H1 (cell line): ENCODE data around the gene DNAJC28. TPM values are rescaled to one million over a fixed set of nuclear protein-coding genes. Genes with fewer than 3 reads are reported as not detected.

ENCODE experiments used
- CBX8 ChIP-seq: fragments of 300-800, 300-1000 bp; sonication (generic); IDR thresholded peaks from 2 replicates; pipeline ENCODE4 v1.7.1; 2016; ENCODE audit warnings: low read depth, low read length, borderline replicate concordance
- CHD7 ChIP-seq: fragments of 300-600 bp; sonication (generic); IDR thresholded peaks from 2 replicates; pipeline ENCODE4 v1.7.1; 2012; ENCODE audit warnings: low read length, moderate library complexity, mild to moderate bottlenecking, inconsistent platforms; ENCODE audit not compliant: insufficient replicate concordance
- MAX ChIP-seq: IDR thresholded peaks from 2 replicates; pipeline ENCODE4 v1.6.1; 2012; ENCODE audit warnings: inconsistent platforms
- RNF2 ChIP-seq: fragments of 200-900, 300-1000 bp; sonication (generic); IDR thresholded peaks from 2 replicates; pipeline ENCODE4 v1.7.1; 2016; ENCODE audit warnings: borderline replicate concordance, low read depth, mild to moderate bottlenecking, antibody characterized with exemption, low read length; ENCODE audit not compliant: poor library complexity, severe bottlenecking; ENCODE audit errors: missing control alignments
- YY1 ChIP-seq: IDR thresholded peaks from 2 replicates; pipeline ENCODE4 v1.6.1; 2011; ENCODE audit warnings: low read depth, mild to moderate bottlenecking, low read length
- polyA plus RNA-seq, 7 experiments: library from polyadenylated mRNA; depleted of rRNA in 3 of 7; stranded (reverse) in 5 of 7; unstranded in 2 of 7; fragments of >200 nt in 5 of 7; fragments of 200-250 nt in 2 of 7; gene quantifications; 1 replicate in 5 of 7; 2 replicates in 1 of 7; 4 replicates in 1 of 7; pipeline versions ENCODE4 v1.2.1 to v1.2.3, GENCODE V29; 2011 to 2013; ENCODE audit warnings: missing spikeins in 2 of 7, mixed read lengths in 2 of 7
- total RNA-seq: library from RNA; stranded (reverse); fragmentation: NEBNext Ultra II Directional; extraction: Animal tissue kit (Norgen Biotek cat#: 25700); gene quantifications from 2 replicates; pipeline ENCODE4 v1.2.1, GENCODE V29; 2021

DNAJC28 gene
- total and polyA plus RNA-seq, 2 of the 8 experiments (the other 6 are each of a cell fraction or from before 2014, with no cell fraction given), result 0.97 to 4.3 TPM

- TF ChIP-seq CHD7 (no peak), CBX8 (no peak), YY1 (no peak), MAX (no peak), RNF2 (no peak)
Observed at GRCh38 chr21:33512481-33512880, 21.0 kb upstream of the DNAJC28 start (continued).
